AG09309 (cell line): ENCODE data around the gene TTLL11.

Experiments
- DNase-seq: peaks from one replicate; pipeline ENCODE4 v3.0.0-alpha.2; 2010; ENCODE audit warnings: low read depth
- H3K4me3 ChIP-seq: 2 replicates; pipeline ENCODE4 v1.5.1; 2011; ENCODE audit warnings: mild to moderate bottlenecking, low read depth, low read length, moderate library complexity; ENCODE audit not compliant: control insufficient read depth
- CTCF ChIP-seq: IDR thresholded peaks from 2 replicates; pipeline ENCODE4 v1.5.1; 2011; ENCODE audit warnings: mild to moderate bottlenecking, low read depth, low read length, inconsistent platforms; ENCODE audit not compliant: insufficient read depth, control insufficient read depth; ENCODE audit errors: missing control alignments

The TTLL11 gene

GRCh38 chr9:122088880-122089706 is 4.0 kb downstream of the TTLL11 start:
- no peak overlapping the region for H3K4me3 ChIP-seq
- no peak for DNase-seq
- TF ChIP-seq CTCF: no peak

DNA sequence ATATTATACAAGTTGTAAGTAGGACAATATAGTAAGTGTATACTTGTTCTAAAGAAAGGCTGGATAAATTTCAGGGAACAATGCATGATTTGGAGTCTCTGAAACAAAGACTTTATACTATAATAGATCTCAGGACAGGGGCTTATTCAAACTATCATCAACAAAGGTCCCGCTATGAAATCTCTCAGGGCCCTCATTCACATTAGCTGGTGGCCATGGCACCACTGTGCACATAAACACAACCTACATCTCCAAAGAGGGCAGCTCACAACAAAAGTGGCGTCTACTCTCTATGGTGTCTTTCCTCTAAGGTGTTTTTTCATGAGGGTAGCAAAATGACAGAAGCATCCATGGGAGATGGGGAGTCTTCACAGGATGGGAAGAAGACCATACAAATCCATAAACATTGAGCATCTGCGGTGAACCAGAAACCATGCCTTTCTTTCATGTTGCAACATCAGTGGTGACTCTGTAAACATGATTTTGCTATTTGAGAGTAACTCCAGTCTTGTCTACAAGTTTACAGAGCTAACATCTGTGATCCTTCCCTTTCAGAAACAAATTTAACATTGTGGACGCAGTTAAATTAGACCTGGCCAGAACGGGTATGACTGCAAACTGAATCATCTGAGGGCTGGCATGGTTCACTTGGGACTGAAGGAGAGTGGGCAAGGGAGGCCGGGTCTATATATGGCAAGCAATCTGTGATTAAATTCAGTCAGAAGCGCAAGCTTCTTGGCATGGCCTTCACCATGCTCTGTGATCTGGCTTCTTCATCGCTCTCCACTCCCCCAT is 5.5 kb downstream of the TTLL11 start:
- no peak for TF ChIP-seq CTCF
- DNase-seq: peak; percentile 44

DNA sequence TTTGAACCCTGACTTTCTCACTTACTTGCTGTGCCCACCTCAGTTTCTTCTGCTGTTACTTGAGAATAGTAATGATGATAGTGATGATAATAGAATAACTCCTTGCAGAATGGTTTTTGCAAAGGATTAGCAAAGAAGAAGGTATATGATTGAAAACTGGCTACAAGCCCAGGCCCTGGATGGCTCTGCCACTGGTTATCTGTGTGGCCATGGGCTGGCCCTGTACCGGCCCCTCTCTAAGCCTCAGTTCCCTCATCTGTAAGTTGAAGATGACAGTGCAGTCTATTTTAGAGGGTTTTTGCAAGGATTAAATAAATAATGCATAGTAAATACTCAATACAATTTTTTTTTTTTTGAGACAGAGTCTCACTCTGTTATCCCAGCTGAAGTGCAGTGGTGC is 6.2 kb downstream of the TTLL11 start:
- TF ChIP-seq CTCF: no peak
- H3K4me3 ChIP-seq: no peak overlapping the region
- DNase-seq: no peak

More for the DNA sequence above, 5.5 kb downstream of the TTLL11 start:
- no peak overlapping the region for H3K4me3 ChIP-seq

- TF ChIP-seq CTCF: no peak
Measured at GRCh38 chr9:122085260-122085659, 7.8 kb downstream of the TTLL11 start.

DNA sequence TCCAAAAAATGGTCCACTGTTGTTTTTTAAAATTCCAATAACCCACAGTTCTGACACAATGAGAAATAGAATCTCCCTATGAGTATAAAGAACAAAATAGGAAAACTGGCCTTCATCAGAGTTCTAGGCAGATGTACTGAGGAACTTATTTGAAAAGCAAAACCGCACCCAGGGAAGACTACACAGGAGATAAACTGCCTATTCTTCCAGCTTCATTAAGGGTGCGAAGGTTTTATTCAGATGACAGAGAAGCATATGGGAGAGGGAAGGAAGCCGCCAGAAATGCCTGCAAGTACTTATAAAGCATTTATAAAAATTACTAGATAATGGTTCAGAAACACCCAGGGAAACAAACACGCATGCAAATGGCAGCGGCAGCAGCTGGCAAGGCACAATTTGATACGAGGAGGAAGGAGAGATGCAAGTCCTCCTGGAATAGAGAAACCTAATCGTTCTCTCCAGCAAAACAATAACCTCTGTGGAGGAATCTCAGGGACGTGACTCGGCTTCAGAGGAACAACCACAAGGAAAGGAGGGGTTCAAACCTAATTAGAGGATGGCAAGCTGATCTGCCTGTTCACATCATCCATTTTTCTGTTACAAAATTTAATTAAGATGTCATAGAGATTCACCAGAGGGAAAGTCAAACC is 9.0 kb downstream of the TTLL11 start:
- no peak for DNase-seq
- no peak overlapping the region for H3K4me3 ChIP-seq
- TF ChIP-seq CTCF: no peak

More at GRCh38 chr9:122085260-122085659, 7.8 kb downstream of the TTLL11 start:
- H3K4me3 ChIP-seq: no peak overlapping the region
- no peak for DNase-seq

GRCh38 chr9:122080986-122081385 is 12.1 kb downstream of the TTLL11 start:
- TF ChIP-seq CTCF: no peak
- DNase-seq: no peak
- H3K4me3 ChIP-seq: no peak overlapping the region
